ENCODE results near the gene COL5A1. TPM values are rescaled to one million over a fixed set of nuclear protein-coding genes. Genes with fewer than 3 reads are reported as not detected.

Gene COL5A1
- total RNA-seq, 1 donor, result 0.21 TPM

DNA sequence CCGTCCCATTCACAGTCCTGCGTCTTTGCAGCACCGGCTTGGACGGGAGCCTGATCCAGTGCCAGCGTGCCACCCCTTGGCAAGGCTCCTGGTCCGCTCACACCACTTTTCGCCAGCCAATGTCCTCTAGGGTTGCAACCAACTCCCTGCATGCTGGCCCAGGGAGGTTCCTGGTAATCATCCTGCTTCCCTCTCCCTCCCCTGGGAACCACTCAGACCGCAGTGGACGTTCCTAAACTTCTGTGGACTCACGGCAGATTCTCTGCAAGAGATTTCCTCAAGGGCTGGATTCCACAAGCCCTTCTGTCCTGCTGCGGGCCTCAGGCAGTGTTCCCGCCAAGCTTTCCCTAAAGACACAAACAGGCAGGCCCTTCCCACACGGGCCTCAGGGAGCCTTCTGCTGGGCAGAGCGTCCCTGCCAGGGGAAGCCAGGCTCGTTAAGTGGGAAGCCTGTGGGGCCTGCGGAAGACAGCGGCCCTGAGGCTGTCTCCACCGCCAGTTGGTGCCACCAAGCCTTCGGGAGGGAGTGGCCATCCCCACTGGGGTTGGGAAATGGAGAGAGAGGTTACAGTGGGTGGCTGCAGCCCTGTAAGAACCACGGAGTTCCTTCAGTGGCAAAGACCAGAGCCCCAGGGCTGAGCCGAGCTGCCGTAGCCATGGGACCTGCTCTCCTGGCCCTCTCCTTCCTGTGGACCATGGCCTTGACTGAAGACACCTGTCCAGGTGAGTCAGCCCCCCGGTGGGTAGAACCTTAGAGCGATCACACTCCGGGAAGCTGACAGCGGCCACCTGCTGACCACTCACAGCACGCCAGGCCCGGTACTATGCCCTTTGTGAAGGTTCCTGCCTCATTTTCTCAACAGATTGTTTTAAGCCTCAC is 222.6 kb downstream of the COL5A1 start:
- H3K4me3 ChIP-seq (ENCODE audit: low read length), result no peak overlapping the region

DNA sequence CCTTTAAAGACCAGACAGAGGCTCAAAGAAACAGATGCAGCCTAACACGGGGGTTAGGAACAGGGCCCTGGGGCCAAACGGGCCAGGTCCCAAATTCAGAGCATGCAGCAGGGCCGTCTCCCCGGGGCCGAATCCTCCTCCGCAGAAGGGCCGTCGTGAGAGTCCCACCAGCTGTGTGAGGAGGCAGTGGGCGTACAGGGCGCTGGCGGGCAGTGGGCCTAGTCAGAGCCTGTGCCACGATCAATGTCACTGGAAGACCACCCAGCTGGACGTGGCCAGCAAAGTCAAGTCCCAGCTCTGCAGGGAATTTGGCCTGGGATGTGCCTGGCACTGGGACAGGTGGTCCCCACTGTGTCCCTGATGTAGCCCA is 223.2 kb downstream of the COL5A1 start:
- Histone ChIP-seq H3K9me3 (ENCODE audit: low read depth, low read length) (no peaks in the 10 kb centered on the region), H3K4me1 (ENCODE audit: insufficient read depth, low read length) (no peaks in the 10 kb centered on the region), H3K4me3 (ENCODE audit: low read length) (no peak overlapping the region), H3K27me3 (ENCODE audit: insufficient read depth, low read length) (no peaks in the 10 kb centered on the region)

More for the DNA sequence above, 222.6 kb downstream of the COL5A1 start:
- Histone ChIP-seq H3K4me1 (ENCODE audit: insufficient read depth, low read length) (no peaks in the 10 kb centered on the region), H3K27me3 (ENCODE audit: insufficient read depth, low read length) (no peaks in the 10 kb centered on the region), H3K9me3 (ENCODE audit: low read depth, low read length) (no peaks in the 10 kb centered on the region)

DNA sequence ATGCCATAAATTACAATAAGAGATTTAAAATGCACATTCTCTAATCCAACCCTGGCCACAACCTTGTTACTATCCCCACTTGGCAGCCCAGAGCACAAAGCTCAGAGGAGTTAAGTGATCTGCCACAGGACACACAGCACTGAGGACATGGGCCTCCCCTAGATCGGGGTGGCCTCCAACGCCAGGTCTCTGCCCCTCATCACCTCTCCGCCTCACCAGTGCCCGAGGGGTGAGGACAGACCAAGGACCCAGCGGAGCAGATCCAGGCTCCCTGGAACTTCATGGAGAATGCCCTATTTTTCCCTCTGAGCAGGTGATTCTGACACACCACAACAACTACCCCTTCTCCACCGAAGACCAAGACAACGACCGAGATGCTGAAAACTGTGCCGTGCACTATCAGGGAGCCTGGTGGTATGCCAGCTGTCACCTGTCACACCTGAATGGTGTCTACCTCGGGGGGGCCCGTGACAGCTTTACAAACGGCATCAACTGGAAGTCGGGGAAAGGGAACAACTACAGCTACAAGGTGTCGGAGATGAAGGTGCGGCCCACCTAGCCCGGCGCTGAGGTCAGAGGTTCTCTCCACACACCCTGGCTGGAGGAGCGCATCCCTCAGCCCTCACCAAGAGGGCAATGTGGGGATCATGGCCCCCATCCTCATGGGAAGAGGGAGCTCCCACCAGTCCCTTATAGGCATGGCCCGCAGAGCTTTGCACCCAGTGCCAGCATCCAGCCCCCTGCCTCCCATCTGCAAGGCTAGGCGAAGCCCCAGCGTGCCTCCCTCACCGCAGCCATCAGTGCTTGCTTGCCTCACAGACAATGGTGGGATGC is 226.5 kb downstream of the COL5A1 start:
- no peaks in the 10 kb centered on the region for H3K9me3 ChIP-seq (ENCODE audit: low read depth, low read length)
- no peaks in the 10 kb centered on the region for H3K4me1 ChIP-seq (ENCODE audit: insufficient read depth, low read length)
- H3K4me3 ChIP-seq (ENCODE audit: low read length), result no peak overlapping the region
- H3K27me3 ChIP-seq (ENCODE audit: insufficient read depth, low read length), result no peaks in the 10 kb centered on the region

DNA sequence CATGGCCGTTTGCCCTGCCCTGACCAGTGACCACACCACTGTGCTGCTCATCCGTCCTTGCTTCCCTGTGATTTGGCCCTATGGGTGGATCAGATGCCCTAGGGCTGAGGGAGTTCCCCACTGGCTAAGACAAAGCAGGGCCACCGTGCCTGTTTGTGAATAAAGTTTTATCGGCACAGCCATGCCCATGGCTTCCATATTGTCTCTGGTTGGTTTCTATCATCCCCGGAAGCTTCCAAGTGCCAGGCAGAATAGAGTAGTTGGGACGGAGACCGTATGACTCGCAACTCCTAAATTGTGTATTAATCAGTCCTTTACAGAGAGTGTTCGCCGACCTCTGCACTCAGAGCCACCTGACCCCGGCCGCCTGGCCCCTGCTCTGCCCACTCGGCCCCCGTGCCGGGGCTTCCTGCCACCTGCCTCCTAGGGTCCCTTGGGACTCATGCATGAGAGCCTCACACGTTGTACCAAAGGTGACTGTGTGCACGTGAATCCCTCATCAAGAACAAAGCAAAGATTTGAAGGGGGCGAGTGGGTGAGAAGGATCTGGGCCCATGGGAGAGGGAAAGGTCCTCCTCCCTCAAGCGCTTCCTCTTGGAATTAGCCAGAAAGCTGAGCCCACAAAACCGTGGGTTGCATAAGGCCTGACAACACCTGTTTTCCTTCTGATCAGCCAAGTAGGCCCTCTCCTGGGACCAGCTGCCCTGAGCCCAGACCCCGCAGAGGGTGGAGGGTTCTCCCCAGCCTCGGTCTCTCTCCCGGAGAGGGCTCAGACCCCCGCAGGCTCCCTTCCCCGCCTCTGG is 227.3 kb downstream of the COL5A1 start:
- Histone ChIP-seq H3K27me3 (ENCODE audit: insufficient read depth, low read length) (no peaks in the 10 kb centered on the region), H3K9me3 (ENCODE audit: low read depth, low read length) (no peaks in the 10 kb centered on the region), H3K4me1 (ENCODE audit: insufficient read depth, low read length) (no peaks in the 10 kb centered on the region), H3K4me3 (ENCODE audit: low read length) (no peak overlapping the region)

DNA sequence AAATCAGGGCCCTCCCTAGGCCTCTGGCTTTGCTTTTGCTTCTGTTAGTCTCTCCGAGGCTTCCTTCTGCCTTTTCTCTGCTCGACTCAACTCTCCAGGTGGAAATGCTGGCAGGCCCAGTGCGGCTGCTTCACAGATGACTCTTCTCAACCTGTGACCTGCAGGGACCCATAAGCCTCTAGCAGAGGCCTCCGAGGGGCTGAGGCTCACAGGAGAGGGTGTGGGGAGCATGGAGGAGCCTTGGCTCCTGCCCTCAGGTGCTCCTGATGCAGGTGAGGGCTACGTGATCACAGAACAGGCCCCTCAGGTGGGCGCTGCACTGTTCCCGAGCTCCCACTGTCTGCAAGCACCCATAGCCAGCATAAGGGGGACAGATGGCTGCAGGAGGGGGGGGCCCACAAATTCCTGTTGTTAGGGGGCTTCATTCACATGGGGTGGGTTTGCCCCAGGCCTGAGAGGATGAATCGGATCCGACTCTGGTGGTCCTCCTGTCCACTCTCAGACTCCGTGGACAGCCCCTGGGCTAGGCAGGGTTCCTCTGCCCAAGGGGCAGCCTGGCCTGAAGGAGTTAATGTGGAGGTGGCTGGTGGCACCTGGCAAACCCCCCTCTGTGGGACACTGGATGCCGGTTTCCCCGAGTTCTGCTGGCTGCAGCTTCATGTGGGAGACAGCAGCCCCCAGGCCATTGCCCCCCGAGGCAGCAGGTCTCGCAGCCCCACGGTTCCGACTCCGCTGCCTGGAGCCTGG is 228.1 kb downstream of the COL5A1 start:
- Histone ChIP-seq H3K4me1 (ENCODE audit: insufficient read depth, low read length) (no peaks in the 10 kb centered on the region), H3K27me3 (ENCODE audit: insufficient read depth, low read length) (no peaks in the 10 kb centered on the region), H3K9me3 (ENCODE audit: low read depth, low read length) (no peaks in the 10 kb centered on the region), H3K4me3 (ENCODE audit: low read length) (no peak overlapping the region)

DNA sequence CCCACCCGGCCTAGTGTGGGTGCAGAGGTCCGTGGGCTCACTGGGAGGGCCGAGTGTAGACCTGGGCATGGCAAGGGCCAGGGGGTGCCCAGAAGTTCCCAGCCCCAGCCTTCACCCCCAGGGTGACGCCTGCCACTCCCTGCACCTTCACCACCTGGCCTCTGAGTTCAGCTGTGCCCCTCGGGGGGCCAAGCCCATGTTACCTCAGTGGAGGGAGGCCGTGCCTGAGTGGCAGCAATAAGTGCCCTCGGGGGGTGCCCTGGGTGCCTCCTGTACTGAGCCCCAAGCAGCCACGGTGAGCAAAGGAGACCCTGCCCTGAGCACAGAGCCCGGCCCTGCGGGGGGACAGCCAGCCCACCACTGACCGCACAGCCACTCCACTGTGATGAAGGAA is 228.7 kb downstream of the COL5A1 start:
- no peaks in the 10 kb centered on the region for H3K4me1 ChIP-seq (ENCODE audit: insufficient read depth, low read length)
- no peaks in the 10 kb centered on the region for H3K27me3 ChIP-seq (ENCODE audit: insufficient read depth, low read length)
- H3K9me3 ChIP-seq (ENCODE audit: low read depth, low read length), result no peaks in the 10 kb centered on the region
- no peak overlapping the region for H3K4me3 ChIP-seq (ENCODE audit: low read length)

DNA sequence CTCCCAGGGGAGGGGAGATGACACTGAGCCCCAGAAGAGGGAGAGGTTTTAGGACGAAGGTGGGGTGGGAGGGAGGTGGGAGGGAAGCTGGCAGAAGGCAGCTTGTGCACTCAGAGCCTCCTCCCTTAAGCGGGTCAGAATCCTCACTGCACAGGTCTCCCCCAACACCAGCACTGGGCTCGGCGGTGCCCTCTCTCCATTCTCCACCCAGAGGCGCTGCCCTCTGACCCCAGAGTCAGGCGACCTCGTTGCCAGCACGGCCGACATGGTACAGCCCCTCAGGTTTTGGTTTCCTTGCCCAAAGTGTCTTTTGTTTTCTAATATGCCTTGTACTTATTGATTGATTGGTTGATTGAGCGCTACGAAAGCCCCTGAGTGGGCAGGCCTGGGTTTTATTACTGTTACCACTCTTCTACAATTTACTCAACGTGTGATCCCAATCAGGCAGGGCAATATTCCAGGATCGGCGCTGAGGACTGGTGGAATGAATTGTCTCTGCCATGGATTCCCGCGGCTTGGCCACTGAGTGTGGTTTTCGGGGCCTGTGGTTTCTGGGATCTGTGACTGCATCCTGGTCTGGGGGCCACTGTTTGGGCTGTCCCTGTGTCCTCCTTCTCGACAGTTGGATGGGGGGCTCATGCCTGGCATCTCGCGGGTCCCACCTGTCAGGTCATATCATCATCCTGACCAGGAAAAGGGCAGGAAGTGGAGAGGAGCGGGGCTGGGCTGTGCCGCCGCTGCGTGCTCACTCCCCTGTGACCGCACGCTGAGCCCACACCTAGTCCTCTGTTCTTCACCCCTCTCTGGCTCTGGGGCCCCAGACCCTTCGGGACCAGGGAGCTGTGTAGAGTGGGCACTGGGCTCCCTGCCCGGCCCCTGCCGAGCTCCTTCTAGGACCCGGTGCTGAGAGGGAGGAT is 229.4 kb downstream of the COL5A1 start:
- no peaks in the 10 kb centered on the region for H3K27me3 ChIP-seq (ENCODE audit: insufficient read depth, low read length)
- H3K9me3 ChIP-seq (ENCODE audit: low read depth, low read length), result no peaks in the 10 kb centered on the region
- H3K4me3 ChIP-seq (ENCODE audit: low read length), result no peak overlapping the region
- H3K4me1 ChIP-seq (ENCODE audit: insufficient read depth, low read length), result no peaks in the 10 kb centered on the region

DNA sequence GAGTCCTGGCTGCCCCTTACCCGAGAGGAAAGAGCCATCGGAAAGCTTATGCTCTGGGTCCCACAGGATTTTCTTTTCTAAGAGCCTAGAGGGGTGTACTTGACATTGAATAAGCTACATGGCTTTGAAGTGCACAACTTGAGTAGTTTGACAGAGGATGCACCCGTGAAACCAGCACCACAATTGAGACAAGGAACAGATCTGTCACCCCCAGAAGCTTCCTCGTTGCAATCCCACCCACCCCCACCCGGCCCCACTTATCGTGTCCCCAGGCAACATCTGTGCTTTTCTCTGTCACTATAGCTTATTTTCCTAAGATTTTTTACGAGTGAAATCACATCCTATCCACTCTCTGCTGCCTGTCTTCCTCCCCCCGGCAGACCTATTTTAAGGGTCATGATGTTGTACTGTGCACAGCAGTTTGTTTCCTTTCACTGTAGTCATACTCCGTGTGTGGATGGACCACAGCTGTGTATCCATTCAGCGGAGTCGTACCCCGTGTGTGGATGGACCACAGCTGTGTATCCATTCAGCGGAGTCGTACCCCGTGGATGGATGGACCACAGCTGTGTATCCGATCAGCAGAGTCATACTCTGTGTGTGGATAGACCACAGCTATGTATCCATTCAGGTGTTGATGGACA is 230.2 kb downstream of the COL5A1 start:
- Histone ChIP-seq H3K4me3 (ENCODE audit: low read length) (no peak overlapping the region), H3K9me3 (ENCODE audit: low read depth, low read length) (no peaks in the 10 kb centered on the region), H3K27me3 (ENCODE audit: insufficient read depth, low read length) (no peaks in the 10 kb centered on the region), H3K4me1 (ENCODE audit: insufficient read depth, low read length) (no peaks in the 10 kb centered on the region)

DNA sequence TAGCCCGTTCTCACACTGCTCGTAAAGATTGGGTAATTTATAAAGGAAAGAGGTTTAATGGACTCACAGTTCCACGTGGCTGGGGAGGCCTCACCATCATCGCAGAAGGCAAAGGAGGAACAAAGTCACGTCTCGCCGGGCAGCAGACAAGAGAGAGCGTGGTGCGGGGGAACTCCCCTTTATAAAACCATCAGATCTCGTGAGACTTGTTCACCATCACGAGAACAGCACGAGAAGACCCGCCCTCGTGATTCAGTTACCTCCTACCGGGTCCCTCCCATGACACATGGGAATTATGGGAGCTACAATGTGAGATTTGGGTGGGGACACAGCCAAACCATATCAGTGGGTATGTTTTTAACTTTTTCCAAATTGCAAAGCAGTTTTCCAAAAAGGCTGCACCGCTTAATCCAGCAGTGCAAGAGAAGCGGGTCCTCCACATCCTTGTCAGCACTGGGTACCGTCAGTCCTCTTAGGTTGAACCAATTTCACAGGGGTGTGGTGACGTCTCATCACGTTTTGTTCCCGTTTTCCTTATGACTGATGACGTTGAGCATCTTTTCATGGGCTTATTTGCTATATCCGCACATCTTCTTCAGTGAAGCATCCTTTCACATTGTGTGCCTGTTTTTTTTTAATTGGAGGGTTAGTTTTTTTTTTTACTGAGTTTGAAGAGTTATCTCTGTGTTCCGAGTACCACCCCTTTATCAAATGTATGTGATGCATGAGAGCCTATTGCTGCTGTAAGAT is 231.1 kb downstream of the COL5A1 start:
- Histone ChIP-seq H3K4me3 (ENCODE audit: low read length) (no peak overlapping the region), H3K9me3 (ENCODE audit: low read depth, low read length) (no peaks in the 10 kb centered on the region)

DNA sequence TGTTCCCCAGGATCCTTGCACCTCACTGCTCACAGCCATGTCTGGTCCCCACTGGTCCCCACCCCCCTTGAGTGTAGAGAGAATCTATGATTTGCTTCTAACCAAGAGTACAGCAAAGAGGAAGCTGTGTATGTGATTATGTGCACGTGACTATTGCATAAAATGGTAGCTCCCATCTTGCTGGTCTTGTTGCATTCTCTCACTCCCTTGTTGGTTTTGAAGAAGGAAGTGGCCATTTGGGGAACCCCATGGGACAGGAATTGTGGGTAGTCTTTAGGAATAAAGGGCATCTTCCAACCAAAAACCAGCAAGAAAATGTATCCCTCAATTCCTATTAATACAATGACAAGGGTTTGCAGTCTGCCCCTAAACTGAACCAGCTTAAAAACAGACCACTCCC is 233.8 kb downstream of the COL5A1 start:
- no peak overlapping the region for H3K4me3 ChIP-seq (ENCODE audit: low read length)
- H3K27me3 ChIP-seq (ENCODE audit: insufficient read depth, low read length), result no peaks in the 10 kb centered on the region

More for the DNA sequence above, 231.1 kb downstream of the COL5A1 start:
- Histone ChIP-seq H3K27me3 (ENCODE audit: insufficient read depth, low read length) (no peaks in the 10 kb centered on the region), H3K4me1 (ENCODE audit: insufficient read depth, low read length) (no peaks in the 10 kb centered on the region)

DNA sequence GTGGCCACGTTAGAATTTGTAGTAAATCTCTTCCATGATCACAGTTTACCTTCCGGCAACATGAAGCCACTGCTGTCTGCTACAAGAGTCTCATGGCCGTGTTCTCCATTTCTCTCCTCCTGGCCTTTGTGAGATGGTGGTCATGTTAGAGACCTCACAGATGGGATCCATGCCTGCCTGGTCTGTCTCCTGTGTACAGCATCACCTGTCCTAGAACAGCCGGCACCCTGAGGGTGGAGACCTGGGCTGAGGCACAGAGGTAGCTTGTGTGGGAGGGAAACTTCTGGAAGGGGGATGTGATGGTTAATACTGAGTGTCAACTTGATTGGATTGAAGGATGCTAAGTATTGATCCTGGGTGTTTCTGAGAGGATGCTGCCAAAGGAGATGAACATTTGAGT is 235.9 kb downstream of the COL5A1 start:
- Histone ChIP-seq H3K9me3 (ENCODE audit: low read depth, low read length) (no peaks in the 10 kb centered on the region), H3K27me3 (ENCODE audit: insufficient read depth, low read length) (no peaks in the 10 kb centered on the region), H3K4me3 (ENCODE audit: low read length) (no peak overlapping the region), H3K4me1 (ENCODE audit: insufficient read depth, low read length) (no peaks in the 10 kb centered on the region)

More for the DNA sequence above, 233.8 kb downstream of the COL5A1 start:
- H3K9me3 ChIP-seq (ENCODE audit: low read depth, low read length), result no peaks in the 10 kb centered on the region
- H3K4me1 ChIP-seq (ENCODE audit: insufficient read depth, low read length), result no peaks in the 10 kb centered on the region

DNA sequence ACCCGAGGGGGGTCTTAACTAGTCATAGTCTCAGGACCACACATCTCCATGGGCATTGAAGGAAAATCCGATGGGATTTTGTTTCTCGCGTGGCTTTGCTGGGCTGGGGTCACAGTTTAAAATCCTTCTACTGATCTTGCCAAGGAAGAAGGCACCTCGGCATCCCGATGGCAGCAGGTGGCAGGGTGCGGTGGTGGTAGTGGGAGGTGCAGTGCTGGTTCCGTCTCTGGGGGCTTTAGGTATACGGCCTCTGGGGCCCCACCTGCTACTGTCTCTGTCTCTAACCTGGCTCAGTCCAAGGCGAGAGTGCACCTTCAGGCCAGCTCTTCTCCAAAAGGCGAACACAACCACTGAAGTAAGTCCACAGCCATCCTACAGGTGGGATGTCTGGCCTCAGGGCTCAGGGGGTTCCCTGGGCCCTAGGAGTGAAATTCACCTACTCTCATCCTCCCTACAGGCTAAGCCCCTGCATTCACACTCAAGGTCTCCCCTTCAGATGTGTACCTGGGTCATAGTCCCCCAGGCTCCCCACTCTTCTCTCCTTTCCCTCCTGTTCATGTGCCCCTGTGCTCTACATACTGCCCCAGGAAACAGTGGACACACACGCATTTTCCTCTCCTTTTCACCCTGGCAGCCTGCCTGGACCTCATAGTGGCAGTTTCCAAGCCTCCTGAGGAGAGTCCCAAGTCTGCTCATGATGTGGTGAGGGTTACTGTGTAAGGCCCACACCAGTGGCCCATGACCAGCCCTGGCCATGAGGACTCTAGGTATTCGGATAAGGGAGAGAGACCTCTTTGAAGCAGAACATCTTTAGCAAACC is 238.3 kb downstream of the COL5A1 start:
- Histone ChIP-seq H3K27me3 (ENCODE audit: insufficient read depth, low read length) (no peaks in the 10 kb centered on the region), H3K4me3 (ENCODE audit: low read length) (no peak overlapping the region), H3K9me3 (ENCODE audit: low read depth, low read length) (no peaks in the 10 kb centered on the region), H3K4me1 (ENCODE audit: insufficient read depth, low read length) (no peaks in the 10 kb centered on the region)

Data from mononuclear cell (primary cell).